GM21619 (cell line): ENCODE measurements around the gene DGAT2.

Experiments
- ATAC-seq: cut with Tn5 transposase; IDR thresholded peaks from one replicate; pipeline ENCODE4 v1.9.1; 2021; ENCODE audit not compliant: unreplicated experiment

Gene DGAT2

GRCh38 chr11:75777461-75778110 lies 9.0 kb downstream of the DGAT2 start:
- no peak for ATAC-seq

GRCh38 chr11:75778962-75779361 lies 10.4 kb downstream of the DGAT2 start:
- ATAC-seq = no peak

- no peak for ATAC-seq
Measured at GRCh38 chr11:75779960-75780359, 11.4 kb downstream of the DGAT2 start.

GRCh38 chr11:75780888-75781287 lies 12.3 kb downstream of the DGAT2 start:
- no peak for ATAC-seq

GRCh38 chr11:75781296-75781695 lies 12.7 kb downstream of the DGAT2 start:
- no peak for ATAC-seq

GRCh38 chr11:75781831-75782230 lies 13.3 kb downstream of the DGAT2 start:
- ATAC-seq = no peak

- no peak for ATAC-seq
Measured at GRCh38 chr11:75782540-75783263, 14.1 kb downstream of the DGAT2 start.

- no peak for ATAC-seq
Measured at GRCh38 chr11:75783416-75784084, 15.0 kb downstream of the DGAT2 start.

GRCh38 chr11:75784085-75784478 lies 15.5 kb downstream of the DGAT2 start:
- ATAC-seq = no peak

GRCh38 chr11:75784506-75784905 lies 15.9 kb downstream of the DGAT2 start:
- no peak for ATAC-seq

GRCh38 chr11:75785187-75785586 lies 16.6 kb downstream of the DGAT2 start:
- no peak for ATAC-seq

GRCh38 chr11:75786101-75786736 lies 17.6 kb downstream of the DGAT2 start:
- peak; percentile 76 for ATAC-seq

- ATAC-seq = no peak
Measured at GRCh38 chr11:75789521-75789920, 20.9 kb downstream of the DGAT2 start.

- no peak for ATAC-seq
Measured at GRCh38 chr11:75790986-75791385, 22.4 kb downstream of the DGAT2 start.

- ATAC-seq = no peak
Measured at GRCh38 chr11:75792127-75792731, 23.7 kb downstream of the DGAT2 start.

- ATAC-seq = no peak
Measured at GRCh38 chr11:75792997-75793800, 24.6 kb downstream of the DGAT2 start.

- no peak for ATAC-seq
Measured at GRCh38 chr11:75793966-75794365, 25.4 kb downstream of the DGAT2 start.

- no peak for ATAC-seq
Measured at GRCh38 chr11:75795276-75796090, 26.9 kb downstream of the DGAT2 start.

- ATAC-seq = no peak
Measured at GRCh38 chr11:75796091-75796435, 27.5 kb downstream of the DGAT2 start.

- ATAC-seq = no peak
Measured at GRCh38 chr11:75797116-75797515, 28.5 kb downstream of the DGAT2 start.
